SH-SY5Y (cell line): ENCODE measurements around the gene DAAM1.

Experiments used
- GATA2 ChIP-seq: IDR thresholded peaks from 2 replicates; pipeline ENCODE4 v1.6.1; 2011; ENCODE audit warnings: mild to moderate bottlenecking, low read depth, low read length
- GATA3 ChIP-seq: IDR thresholded peaks from 2 replicates; pipeline ENCODE4 v1.6.1; 2011; ENCODE audit warnings: low read depth, mild to moderate bottlenecking, low read length, moderate library complexity

- TF ChIP-seq GATA2 = no peak
- TF ChIP-seq GATA3 = no peak
Measured at GRCh38 chr14:59146484-59146883, 42.0 kb upstream of the DAAM1 start.
